HepG2 (cell line): ENCODE measurements around the gene LMTK2. TPM values are rescaled to one million over a fixed set of nuclear protein-coding genes. Genes with fewer than 3 reads are reported as not detected.

Experiments
- DNMT3B ChIP-seq: conservative IDR thresholded peaks from 2 replicates; pipeline ENCODE4 v1.6.1; 2016; ENCODE audit warnings: missing biosample characterization, control low read depth
- DPF2 ChIP-seq: sonication (generic); formaldehyde crosslinking; IDR thresholded peaks from 2 replicates; pipeline ENCODE4 v1.4.0; 2020; ENCODE audit warnings: mild to moderate bottlenecking, low read depth, missing genetic modification reagents, borderline replicate concordance
- ESRRA ChIP-seq: sonication (generic); formaldehyde crosslinking; IDR thresholded peaks from 2 replicates; pipeline ENCODE4 v1.5.1; 2020; ENCODE audit warnings: mild to moderate bottlenecking, low read depth, missing genetic modification reagents
- HOXA3 ChIP-seq: sonication (generic); formaldehyde crosslinking; IDR thresholded peaks from 2 replicates; pipeline ENCODE4 v1.5.0; 2020; ENCODE audit warnings: missing genetic modification reagents
- LCORL ChIP-seq, 2 experiments: fragments of 450-650 bp in 1 of 2; sonication (generic) in 1 of 2; formaldehyde crosslinking in 1 of 2; IDR thresholded peaks; 2 replicates each; pipeline versions ENCODE4 v1.5.0 to v1.6.1; 2017 to 2020; ENCODE audit warnings: antibody characterized with exemption in 1 of 2, missing genetic modification reagents in 1 of 2
- NFYC ChIP-seq: IDR thresholded peaks from 2 replicates; pipeline ENCODE4 v1.6.1; 2016; ENCODE audit warnings: missing genetic modification reagents, missing compliant biosample characterization
- PHF8 ChIP-seq: sonication (generic); formaldehyde crosslinking; IDR thresholded peaks from 2 replicates; pipeline ENCODE4 v1.5.0; 2020; ENCODE audit warnings: missing genetic modification reagents
- RXRB ChIP-seq: IDR thresholded peaks from 2 replicates; pipeline ENCODE4 v1.6.1; 2016; ENCODE audit warnings: borderline replicate concordance, missing genetic modification reagents, missing compliant biosample characterization
- SALL1 ChIP-seq: sonication (generic); formaldehyde crosslinking; IDR thresholded peaks from 2 replicates; pipeline ENCODE4 v1.8.0; 2022; ENCODE audit warnings: mild to moderate bottlenecking, missing genetic modification reagents
- ZNF761 ChIP-seq: sonication (generic); formaldehyde crosslinking; conservative IDR thresholded peaks from 2 replicates; pipeline ENCODE4 v1.4.0; 2020; ENCODE audit warnings: mild to moderate bottlenecking, missing genetic modification reagents
- polyA plus RNA-seq, 8 experiments: library from polyadenylated mRNA; depleted of rRNA in 3 of 8; stranded (reverse) in 7 of 8; unstranded in 1 of 8; fragments of >200 nt; fragmentation: Illumina TruSeq in 4 of 8; extraction: Trizol in 4 of 8; gene quantifications; 2 replicates each; pipeline versions ENCODE4 v1.2.1 to v1.2.3, GENCODE V29; 2011 to 2016; ENCODE audit warnings: low read depth in 4 of 8, missing spikeins in 1 of 8, mixed read lengths in 1 of 8; ENCODE audit not compliant: insufficient read depth in 1 of 8
- total RNA-seq, 5 experiments: library from RNA; depleted of rRNA; stranded (reverse); fragments of >200 nt; fragmentation: Illumina TruSeq; extraction: Trizol; gene quantifications; 2 replicates each; pipeline ENCODE4 v1.2.3, GENCODE V29; 2016; ENCODE audit warnings: low read depth in 1 of 5
- TF ChIP-seq, protein P1 (sequence below): sonication (generic); formaldehyde crosslinking; conservative IDR thresholded peaks from 2 replicates; pipeline ENCODE4 v1.4.0; 2020; ENCODE audit warnings: mild to moderate bottlenecking, missing genetic modification reagents, moderate library complexity
- TF ChIP-seq, protein P2 (sequence below), 2 experiments: IDR thresholded peaks; 2 replicates each; pipeline ENCODE4 v1.6.1; 2011 to 2012; ENCODE audit warnings: low read length in 2 of 2, borderline replicate concordance in 1 of 2, low read depth in 1 of 2, mild to moderate bottlenecking in 1 of 2, moderate library complexity in 1 of 2
- TF ChIP-seq, protein P3 (sequence below): sonication (generic); IDR thresholded peaks from 2 replicates; pipeline ENCODE4 v1.6.1; 2016; ENCODE audit warnings: low read depth, borderline replicate concordance
- TF ChIP-seq, protein P4 (sequence below): sonication (generic); formaldehyde crosslinking; conservative IDR thresholded peaks from 2 replicates; pipeline ENCODE4 v1.8.1; 2023; ENCODE audit warnings: missing genetic modification reagents

Gene LMTK2
- total and polyA plus RNA-seq, 2 of the 13 experiments (the other 11 are each of a cell fraction or from before 2014, with no cell fraction given) = 9.5 to 11.7 TPM

DNA sequence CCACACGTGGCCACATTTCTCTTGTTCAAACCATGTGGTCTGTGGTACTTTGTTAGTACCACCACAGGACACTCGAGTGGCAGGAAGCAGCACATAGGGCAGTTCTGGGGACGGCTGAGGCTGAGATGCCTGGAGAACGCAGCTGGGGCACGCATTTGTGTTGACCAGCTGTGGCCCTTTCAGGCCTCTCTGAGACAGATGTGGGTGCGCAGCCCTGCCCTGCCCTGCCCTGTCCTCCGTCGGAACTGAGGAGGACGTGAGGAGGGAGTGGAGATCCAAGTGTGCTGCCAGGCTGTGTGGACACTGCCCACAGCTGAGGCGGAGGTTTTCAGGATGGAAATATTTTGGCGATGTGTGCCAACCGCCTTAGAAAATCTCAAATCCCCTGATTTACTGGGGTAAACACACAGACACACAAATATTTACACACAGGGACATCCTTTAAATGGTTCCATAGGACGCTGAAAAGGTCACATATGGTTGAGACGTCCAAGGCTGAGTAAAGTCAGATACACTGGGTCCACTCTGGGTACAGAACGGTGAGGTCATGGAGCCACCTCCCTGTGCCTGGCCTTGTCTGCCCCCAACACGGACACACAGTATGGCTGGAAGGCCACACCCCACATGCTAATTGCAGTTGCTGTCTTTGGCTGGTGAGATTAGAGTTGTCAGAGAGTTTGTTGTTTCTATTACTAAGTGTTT, 119.4 kb downstream of the LMTK2 start (continued):
- TF ChIP-seq, protein P1, sequence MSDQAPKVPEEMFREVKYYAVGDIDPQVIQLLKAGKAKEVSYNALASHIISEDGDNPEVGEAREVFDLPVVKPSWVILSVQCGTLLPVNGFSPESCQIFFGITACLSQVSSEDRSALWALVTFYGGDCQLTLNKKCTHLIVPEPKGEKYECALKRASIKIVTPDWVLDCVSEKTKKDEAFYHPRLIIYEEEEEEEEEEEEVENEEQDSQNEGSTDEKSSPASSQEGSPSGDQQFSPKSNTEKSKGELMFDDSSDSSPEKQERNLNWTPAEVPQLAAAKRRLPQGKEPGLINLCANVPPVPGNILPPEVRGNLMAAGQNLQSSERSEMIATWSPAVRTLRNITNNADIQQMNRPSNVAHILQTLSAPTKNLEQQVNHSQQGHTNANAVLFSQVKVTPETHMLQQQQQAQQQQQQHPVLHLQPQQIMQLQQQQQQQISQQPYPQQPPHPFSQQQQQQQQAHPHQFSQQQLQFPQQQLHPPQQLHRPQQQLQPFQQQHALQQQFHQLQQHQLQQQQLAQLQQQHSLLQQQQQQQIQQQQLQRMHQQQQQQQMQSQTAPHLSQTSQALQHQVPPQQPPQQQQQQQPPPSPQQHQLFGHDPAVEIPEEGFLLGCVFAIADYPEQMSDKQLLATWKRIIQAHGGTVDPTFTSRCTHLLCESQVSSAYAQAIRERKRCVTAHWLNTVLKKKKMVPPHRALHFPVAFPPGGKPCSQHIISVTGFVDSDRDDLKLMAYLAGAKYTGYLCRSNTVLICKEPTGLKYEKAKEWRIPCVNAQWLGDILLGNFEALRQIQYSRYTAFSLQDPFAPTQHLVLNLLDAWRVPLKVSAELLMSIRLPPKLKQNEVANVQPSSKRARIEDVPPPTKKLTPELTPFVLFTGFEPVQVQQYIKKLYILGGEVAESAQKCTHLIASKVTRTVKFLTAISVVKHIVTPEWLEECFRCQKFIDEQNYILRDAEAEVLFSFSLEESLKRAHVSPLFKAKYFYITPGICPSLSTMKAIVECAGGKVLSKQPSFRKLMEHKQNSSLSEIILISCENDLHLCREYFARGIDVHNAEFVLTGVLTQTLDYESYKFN (CRISPR knock-in tag) = peak; percentile 39; the same call in 1 of the 2 replicates
- TF ChIP-seq RXRB (CRISPR knock-in tag) (peak; percentile 39; the same call in 1 of the 2 replicates), ZNF761 (CRISPR knock-in tag) (no peak), SALL1 (peak; percentile 51), HOXA3 (CRISPR knock-in tag) (0 out of 2 replicates have a peak, but pooled peaks have one; percentile 8), NFYC (CRISPR knock-in tag) (no peak), LCORL (IDR thresholded peaks at IDR 0.05) (no peak), LCORL (CRISPR knock-in tag; IDR thresholded peaks at IDR 0.05) (0 out of 2 replicates have a peak, but pooled peaks have one; percentile 8), DPF2 (CRISPR knock-in tag) (no peak), PHF8 (no peak), DNMT3B (CRISPR knock-in tag) (no peak), ESRRA (CRISPR knock-in tag) (0 out of 2 replicates have a peak, but pooled peaks have one; percentile 39)
- TF ChIP-seq, protein P2, sequence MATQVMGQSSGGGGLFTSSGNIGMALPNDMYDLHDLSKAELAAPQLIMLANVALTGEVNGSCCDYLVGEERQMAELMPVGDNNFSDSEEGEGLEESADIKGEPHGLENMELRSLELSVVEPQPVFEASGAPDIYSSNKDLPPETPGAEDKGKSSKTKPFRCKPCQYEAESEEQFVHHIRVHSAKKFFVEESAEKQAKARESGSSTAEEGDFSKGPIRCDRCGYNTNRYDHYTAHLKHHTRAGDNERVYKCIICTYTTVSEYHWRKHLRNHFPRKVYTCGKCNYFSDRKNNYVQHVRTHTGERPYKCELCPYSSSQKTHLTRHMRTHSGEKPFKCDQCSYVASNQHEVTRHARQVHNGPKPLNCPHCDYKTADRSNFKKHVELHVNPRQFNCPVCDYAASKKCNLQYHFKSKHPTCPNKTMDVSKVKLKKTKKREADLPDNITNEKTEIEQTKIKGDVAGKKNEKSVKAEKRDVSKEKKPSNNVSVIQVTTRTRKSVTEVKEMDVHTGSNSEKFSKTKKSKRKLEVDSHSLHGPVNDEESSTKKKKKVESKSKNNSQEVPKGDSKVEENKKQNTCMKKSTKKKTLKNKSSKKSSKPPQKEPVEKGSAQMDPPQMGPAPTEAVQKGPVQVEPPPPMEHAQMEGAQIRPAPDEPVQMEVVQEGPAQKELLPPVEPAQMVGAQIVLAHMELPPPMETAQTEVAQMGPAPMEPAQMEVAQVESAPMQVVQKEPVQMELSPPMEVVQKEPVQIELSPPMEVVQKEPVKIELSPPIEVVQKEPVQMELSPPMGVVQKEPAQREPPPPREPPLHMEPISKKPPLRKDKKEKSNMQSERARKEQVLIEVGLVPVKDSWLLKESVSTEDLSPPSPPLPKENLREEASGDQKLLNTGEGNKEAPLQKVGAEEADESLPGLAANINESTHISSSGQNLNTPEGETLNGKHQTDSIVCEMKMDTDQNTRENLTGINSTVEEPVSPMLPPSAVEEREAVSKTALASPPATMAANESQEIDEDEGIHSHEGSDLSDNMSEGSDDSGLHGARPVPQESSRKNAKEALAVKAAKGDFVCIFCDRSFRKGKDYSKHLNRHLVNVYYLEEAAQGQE (IDR thresholded peaks at IDR 0.05; ENCODE audit: borderline replicate concordance in 1 of 2, low read depth in 1 of 2, low read length in 2 of 2) = no peak
- TF ChIP-seq, protein P3, sequence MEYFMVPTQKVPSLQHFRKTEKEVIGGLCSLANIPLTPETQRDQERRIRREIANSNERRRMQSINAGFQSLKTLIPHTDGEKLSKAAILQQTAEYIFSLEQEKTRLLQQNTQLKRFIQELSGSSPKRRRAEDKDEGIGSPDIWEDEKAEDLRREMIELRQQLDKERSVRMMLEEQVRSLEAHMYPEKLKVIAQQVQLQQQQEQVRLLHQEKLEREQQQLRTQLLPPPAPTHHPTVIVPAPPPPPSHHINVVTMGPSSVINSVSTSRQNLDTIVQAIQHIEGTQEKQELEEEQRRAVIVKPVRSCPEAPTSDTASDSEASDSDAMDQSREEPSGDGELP = no peak
- TF ChIP-seq, protein P4, sequence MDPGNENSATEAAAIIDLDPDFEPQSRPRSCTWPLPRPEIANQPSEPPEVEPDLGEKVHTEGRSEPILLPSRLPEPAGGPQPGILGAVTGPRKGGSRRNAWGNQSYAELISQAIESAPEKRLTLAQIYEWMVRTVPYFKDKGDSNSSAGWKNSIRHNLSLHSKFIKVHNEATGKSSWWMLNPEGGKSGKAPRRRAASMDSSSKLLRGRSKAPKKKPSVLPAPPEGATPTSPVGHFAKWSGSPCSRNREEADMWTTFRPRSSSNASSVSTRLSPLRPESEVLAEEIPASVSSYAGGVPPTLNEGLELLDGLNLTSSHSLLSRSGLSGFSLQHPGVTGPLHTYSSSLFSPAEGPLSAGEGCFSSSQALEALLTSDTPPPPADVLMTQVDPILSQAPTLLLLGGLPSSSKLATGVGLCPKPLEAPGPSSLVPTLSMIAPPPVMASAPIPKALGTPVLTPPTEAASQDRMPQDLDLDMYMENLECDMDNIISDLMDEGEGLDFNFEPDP (CRISPR knock-in tag) = no peak
